ENCODE results near the gene DAND5.
A peak's percentile ranks its signal among the peaks of the same experiment; 100 is the strongest.
"Not testable (repeated sequence)": the region's sequence is repeated elsewhere in the genome, so short reads cannot be mapped to it uniquely, and the experiment has no call there.

Gene DAND5

GRCh38 chr19:12945479-12946091, 23.8 kb upstream of the DAND5 start, which contains the start of gene RAD23A:
RAD23A (plus strand) TSS chr19:12945862; CDS start chr19:12945949, 87 bp downstream.
- DNase-seq (ENCODE audit: low read depth in 2 of 2): peak; percentile 97

GRCh38 chr19:12946092-12946721, 23.2 kb upstream of the DAND5 start:
- peak; percentile 32 to 43 for DNase-seq (ENCODE audit: low read depth in 2 of 2)

- DNase-seq (ENCODE audit: low read depth in 2 of 2): no peak
Measured at GRCh38 chr19:12946731-12947496, 22.5 kb upstream of the DAND5 start.

- DNase-seq (ENCODE audit: low read depth in 2 of 2): no peak
Measured at GRCh38 chr19:12947702-12948611, 21.4 kb upstream of the DAND5 start.

GRCh38 chr19:12948612-12949362, 20.6 kb upstream of the DAND5 start:
- DNase-seq (ENCODE audit: low read depth in 2 of 2): no peak

GRCh38 chr19:12949363-12950283, 19.8 kb upstream of the DAND5 start:
- DNase-seq (ENCODE audit: low read depth in 2 of 2): no peak

- not testable (repeated sequence) for DNase-seq (ENCODE audit: low read depth in 2 of 2)
Measured at GRCh38 chr19:12952050-12952449, 17.3 kb upstream of the DAND5 start.

GRCh38 chr19:12952488-12953137, 16.8 kb upstream of the DAND5 start:
- DNase-seq (ENCODE audit: low read depth in 2 of 2): no peak

- no peak for DNase-seq (ENCODE audit: low read depth in 2 of 2)
Measured at GRCh38 chr19:12953138-12953798, 16.1 kb upstream of the DAND5 start.

GRCh38 chr19:12953799-12954611, 15.4 kb upstream of the DAND5 start:
- no peak for DNase-seq (ENCODE audit: low read depth in 2 of 2)

GRCh38 chr19:12954612-12954962, 14.8 kb upstream of the DAND5 start:
- DNase-seq (ENCODE audit: low read depth in 2 of 2): no peak

GRCh38 chr19:12955575-12955974, 13.8 kb upstream of the DAND5 start:
- not testable (repeated sequence) for DNase-seq (ENCODE audit: low read depth in 2 of 2)

- no peak for DNase-seq (ENCODE audit: low read depth in 2 of 2)
Measured at GRCh38 chr19:12955996-12956395, 13.4 kb upstream of the DAND5 start.

- peak; percentile 74 to 79 for DNase-seq (ENCODE audit: low read depth in 2 of 2)
Measured at GRCh38 chr19:12956446-12957388, 12.7 kb upstream of the DAND5 start, which contains the start of gene GADD45GIP1. GADD45GIP1 (minus strand) TSS chr19:12957223; CDS start chr19:12957212, 11 bp downstream.

- DNase-seq (ENCODE audit: low read depth in 2 of 2): not testable (repeated sequence)
Measured at GRCh38 chr19:12957389-12957952, 11.9 kb upstream of the DAND5 start.

- DNase-seq (ENCODE audit: low read depth in 2 of 2): no peak
Measured at GRCh38 chr19:12959481-12959880, 9.9 kb upstream of the DAND5 start.

All from stimulated activated CD4-positive, alpha-beta T cell treated with anti-CD3 and anti-CD28 coated beads, Interleukin-12 subunit alpha, Interleukin-12 subunit beta, amount 100 ng/mL, for 24 hours (primary cell).